ENCODE data around the gene IGFBP1.

DNA sequence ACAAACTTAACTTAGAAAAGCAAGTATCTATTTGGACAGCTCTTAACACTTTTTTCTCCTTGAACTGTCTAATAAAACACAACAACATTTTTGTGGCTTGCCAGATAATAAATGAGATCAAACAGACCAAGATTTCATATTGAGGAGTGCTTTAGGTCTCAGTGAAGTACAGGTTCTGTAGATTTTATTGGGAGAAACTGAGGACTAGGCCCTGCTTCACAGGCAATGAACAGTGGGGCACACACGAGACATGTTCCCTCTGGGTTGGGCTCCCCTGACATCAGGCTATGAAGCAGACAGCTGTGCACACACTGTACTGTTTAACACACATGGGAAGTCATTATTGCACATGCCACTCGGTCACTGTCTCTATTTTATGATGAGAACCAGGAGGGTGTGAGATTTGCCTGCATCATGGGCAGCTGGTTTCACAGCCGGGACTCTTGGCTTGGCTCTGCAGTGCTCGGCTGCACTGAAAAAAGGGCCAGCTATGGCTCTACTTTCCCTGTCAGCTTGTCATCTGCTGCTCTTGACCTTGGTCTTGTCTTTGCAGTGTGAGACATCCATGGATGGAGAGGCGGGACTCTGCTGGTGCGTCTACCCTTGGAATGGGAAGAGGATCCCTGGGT lies 4.2 kb downstream of the IGFBP1 start:
- TF ChIP-seq CTBP1 (IDR thresholded peaks at IDR 0.05; ENCODE audit: borderline replicate concordance) (no peak), ARNT (IDR thresholded peaks at IDR 0.05) (no peak), ZNF384 (IDR thresholded peaks at IDR 0.05) (no peak), BHLHE40 (IDR thresholded peaks at IDR 0.05; ENCODE audit: borderline replicate concordance) (no peak), SP1 (IDR thresholded peaks at IDR 0.05) (no peak), NFRKB (IDR thresholded peaks at IDR 0.05) (no peak), SUZ12 (IDR thresholded peaks at IDR 0.05) (no peak), FOXK2 (IDR thresholded peaks at IDR 0.05) (no peak), LEF1 (IDR thresholded peaks at IDR 0.05; ENCODE audit: borderline replicate concordance) (no peak), L3MBTL2 (conservative IDR thresholded peaks at IDR 0.05) (no peak)
